Measurements from ENCODE around the gene ACD.

DNA sequence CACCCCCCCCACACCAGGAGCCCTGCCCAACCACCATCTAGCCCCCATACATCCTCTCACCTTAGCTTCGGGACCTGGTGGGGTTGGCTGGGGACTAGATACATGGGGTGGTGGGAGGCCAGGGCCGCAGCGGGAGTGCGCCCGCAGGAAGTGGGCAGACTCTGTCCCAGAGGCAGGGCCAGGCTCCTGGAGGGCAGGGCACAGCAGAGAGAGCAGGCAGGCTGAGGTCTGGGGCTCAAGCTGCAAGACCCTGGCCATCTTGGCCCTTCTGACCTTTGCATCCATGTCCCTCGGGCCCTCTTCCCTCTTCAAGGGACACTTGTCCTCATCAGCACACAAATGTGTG, 3.8 kb upstream of the ACD start:
- TF ChIP-seq, protein P1, sequence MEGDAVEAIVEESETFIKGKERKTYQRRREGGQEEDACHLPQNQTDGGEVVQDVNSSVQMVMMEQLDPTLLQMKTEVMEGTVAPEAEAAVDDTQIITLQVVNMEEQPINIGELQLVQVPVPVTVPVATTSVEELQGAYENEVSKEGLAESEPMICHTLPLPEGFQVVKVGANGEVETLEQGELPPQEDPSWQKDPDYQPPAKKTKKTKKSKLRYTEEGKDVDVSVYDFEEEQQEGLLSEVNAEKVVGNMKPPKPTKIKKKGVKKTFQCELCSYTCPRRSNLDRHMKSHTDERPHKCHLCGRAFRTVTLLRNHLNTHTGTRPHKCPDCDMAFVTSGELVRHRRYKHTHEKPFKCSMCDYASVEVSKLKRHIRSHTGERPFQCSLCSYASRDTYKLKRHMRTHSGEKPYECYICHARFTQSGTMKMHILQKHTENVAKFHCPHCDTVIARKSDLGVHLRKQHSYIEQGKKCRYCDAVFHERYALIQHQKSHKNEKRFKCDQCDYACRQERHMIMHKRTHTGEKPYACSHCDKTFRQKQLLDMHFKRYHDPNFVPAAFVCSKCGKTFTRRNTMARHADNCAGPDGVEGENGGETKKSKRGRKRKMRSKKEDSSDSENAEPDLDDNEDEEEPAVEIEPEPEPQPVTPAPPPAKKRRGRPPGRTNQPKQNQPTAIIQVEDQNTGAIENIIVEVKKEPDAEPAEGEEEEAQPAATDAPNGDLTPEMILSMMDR (IDR thresholded peaks at IDR 0.05) = no peak
- no peak for TF ChIP-seq POLR2A (IDR thresholded peaks at IDR 0.05)

Measured in testis (tissue), 2 donors.